GM10266 (cell line): ENCODE results near the gene TNFRSF9.

Experiments used
- DNase-seq: peaks from one replicate; pipeline ENCODE4 v3.0.0; 2012; ENCODE audit errors: extremely low spot score
- CTCF ChIP-seq: IDR thresholded peaks from 2 replicates; pipeline ENCODE4 v1.5.1; 2012; ENCODE audit warnings: mild to moderate bottlenecking, low read depth; ENCODE audit not compliant: control insufficient read depth, insufficient read depth; ENCODE audit errors: missing control alignments

TNFRSF9 gene

DNA sequence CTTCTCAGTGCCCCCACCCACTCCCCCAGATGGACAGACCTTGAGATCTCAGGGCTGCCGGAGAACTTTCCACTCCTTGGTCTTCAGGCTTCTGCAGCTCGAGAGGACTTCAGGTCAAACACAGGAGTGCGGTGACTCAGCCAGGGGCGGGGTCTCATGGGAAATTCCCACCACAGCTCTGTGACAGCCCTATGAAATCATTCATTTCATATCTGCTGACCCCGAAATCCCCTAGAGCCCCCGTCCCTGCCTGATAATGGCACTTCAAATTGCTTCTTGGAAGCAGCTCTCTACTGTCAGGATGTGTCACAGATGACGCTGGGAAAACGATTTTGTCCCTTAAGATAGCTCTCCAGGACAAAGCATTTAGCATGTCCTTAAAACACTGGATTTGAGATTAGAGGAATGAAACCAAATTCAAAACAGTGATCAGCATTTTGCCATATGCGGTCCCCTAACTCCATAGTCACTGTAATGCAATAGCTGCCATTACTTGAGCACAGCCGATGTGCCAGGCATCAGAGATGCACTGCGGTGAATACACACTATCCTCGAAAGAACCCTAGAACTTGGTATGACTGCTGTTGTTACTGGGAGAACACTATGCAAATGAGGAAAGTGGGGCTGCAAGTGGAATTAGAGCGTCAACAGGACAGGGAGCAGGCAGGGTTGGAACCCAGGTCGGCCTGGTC lies at the start of gene TNFRSF9:
TNFRSF9 (minus strand) TSS at position 95 of the 692 bp plus-strand sequence. CDS start 845 bp downstream, outside the sequence.
- TF ChIP-seq CTCF, result no peak
- DNase-seq, result peak; percentile 71

- no peak for DNase-seq
- TF ChIP-seq CTCF, result no peak
Observed at GRCh38 chr1:7989762-7990428, 49.3 kb upstream of the TNFRSF9 start.

DNA sequence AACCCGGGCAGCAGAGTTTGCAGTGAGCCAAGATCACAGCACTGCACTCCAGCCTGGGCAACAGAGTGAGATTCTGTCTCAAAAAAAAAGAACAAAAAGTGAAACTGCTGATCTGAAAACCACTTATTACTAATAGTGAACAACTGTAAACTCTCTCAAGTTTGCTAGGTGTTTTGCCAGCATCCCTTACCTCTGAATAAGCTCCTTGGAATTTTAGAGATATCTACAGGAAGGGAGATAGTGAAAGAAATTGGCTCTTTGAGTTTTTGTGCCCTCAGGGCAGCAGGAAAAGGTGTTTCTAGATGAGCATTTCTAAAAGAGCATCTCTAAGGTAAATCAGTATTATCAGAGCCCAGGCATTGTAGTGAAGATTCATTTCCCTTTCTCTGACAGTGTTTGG lies 47.9 kb upstream of the TNFRSF9 start:
- no peak for TF ChIP-seq CTCF
- no peak for DNase-seq

GRCh38 chr1:7987528-7987927 lies 46.9 kb upstream of the TNFRSF9 start:
- TF ChIP-seq CTCF, result no peak
- DNase-seq, result no peak

- DNase-seq, result no peak
- TF ChIP-seq CTCF, result no peak
Observed at GRCh38 chr1:7985851-7986612, 45.4 kb upstream of the TNFRSF9 start.

DNA sequence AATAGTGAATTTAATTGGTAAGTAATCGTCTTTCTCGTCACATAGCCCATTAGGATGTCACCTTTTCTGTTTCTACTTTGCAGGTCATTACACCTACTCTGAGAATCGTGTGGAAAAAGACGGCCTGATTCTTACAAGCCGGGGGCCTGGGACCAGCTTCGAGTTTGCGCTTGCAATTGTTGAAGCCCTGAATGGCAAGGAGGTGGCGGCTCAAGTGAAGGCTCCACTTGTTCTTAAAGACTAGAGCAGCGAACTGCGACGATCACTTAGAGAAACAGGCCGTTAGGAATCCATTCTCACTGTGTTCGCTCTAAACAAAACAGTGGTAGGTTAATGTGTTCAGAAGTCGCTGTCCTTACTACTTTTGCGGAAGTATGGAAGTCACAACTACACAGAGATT lies 44.2 kb upstream of the TNFRSF9 start:
- no peak for TF ChIP-seq CTCF
- DNase-seq, result no peak
